Heart left ventricle (tissue), 13 donors: ENCODE data around the gene DNAH3.

Experiments
- CTCF ChIP-seq, 12 donors: fragments of 200-600 bp; sonication (generic) in 4 of 12; IDR thresholded peaks; one replicate each; pipeline versions ENCODE4 v1.5.0 to v1.8.0; 2018 to 2022; ENCODE audit warnings: antibody characterized with exemption in 12 of 12, mild to moderate bottlenecking in 5 of 12
- POLR2A ChIP-seq, 2 donors: fragments of 450-650 bp; IDR thresholded peaks; one replicate each; pipeline ENCODE4 v1.6.1; 2017; ENCODE audit warnings: antibody characterized with exemption in 2 of 2, mild to moderate bottlenecking in 2 of 2, moderate library complexity in 2 of 2
- donor health status: ischemic (EF 13 %, LVEDD 7.1; RV severe dilation, severe dysfunction).
- donor health status: DM: no; HTN: yes; CAD: no.
- donor health status: DM: no; HTN: no; CAD: no.
- donor health status: ischemic (EF 25% LVEDD 6.9; RV normal size, moderate dysfunction).
- donor health status: ischemic (EF 25% LVEDD 5.7; RV mildly dilated, moderate dysfunction).
- donor health status: ischemic (EF 35%, LVEDD 5.7; RV mildly dilated, moderate dysfunction).
- donor health status: nonischemic (EF 11% LVEDD 7.7; RV severe dilation, severe dysfunction).
- donor health status: DM: yes; HTN: yes; CAD: no.
- donor health status: PGD.
- donor health status: ischemic (EF 29% LVEDD 5.4; RV normal size, mild dysfunction).
- donor health status: nonischemic (EF 23%, LVEDD 6.1; RV moderate dilation, normal function).

DNA sequence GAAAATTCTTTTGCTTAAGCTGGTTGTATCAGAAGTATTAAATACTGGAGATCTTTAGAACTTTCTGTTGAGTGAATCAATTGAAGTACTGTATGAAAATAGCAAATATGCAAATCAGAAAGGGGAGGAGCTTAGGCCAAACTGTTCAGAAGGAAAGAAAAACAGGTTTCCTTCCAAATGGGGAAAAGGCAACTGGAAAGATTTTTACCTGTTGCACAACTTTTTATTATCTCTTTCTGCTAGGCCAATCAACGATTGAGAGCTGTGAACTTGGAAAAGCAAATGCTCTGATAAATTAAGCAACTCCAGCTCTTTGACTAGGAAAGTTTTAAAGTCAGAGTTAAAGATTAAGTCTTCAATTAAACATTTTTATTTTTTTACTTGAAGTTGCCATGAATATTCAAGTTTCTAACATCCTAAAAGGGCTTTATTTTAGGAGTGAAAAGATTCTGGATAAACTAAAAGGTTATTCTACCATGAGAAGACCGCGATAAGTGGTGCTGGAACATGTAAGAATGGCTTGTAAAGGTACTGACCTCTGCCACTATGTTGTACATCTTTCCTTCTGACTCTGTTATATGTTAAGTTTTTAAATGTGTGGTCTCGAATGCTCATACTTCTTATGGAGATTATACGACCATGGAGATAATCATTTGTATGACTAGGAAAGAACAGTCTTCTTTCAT, 266.9 kb downstream of the DNAH3 start:
- TF ChIP-seq CTCF (IDR thresholded peaks at IDR 0.05) (no peak), POLR2A (IDR thresholded peaks at IDR 0.05) (no peak)
